Measurements from ENCODE around the gene COQ4.
A peak's percentile ranks its signal among the peaks of the same experiment; 100 is the strongest.

The COQ4 gene

GRCh38 chr9:128382261-128382660 is 59.6 kb downstream of the COQ4 start:
- no peak for DNase-seq

- peak; percentile 61 for DNase-seq
These were observed 60.5 kb downstream of the COQ4 start for GRCh38 chr9:128383007-128383753.
